Osteoblast (primary cell): Measurements from ENCODE around the gene EMC1. TPM values are rescaled to one million over a fixed set of nuclear protein-coding genes. Genes with fewer than 3 reads are reported as not detected.
A peak's percentile ranks its signal among the peaks of the same experiment; 100 is the strongest.

ENCODE experiments used
- DNase-seq: peaks from one replicate; pipeline ENCODE4 v3.0.0; 2011; ENCODE audit warnings: low spot score, mixed read lengths; ENCODE audit not compliant: insufficient read length; ENCODE audit errors: missing footprints
- H2AFZ ChIP-seq: 2 replicates; pipeline ENCODE4 v1.6.0; 2011; ENCODE audit warnings: mild to moderate bottlenecking, low read length
- H3K27ac ChIP-seq: 2 replicates; pipeline ENCODE4 v1.5.1; 2011; ENCODE audit warnings: mild to moderate bottlenecking, low read depth, low read length, moderate library complexity
- H3K27me3 ChIP-seq: 2 replicates; pipeline ENCODE4 v1.6.0; 2012; ENCODE audit warnings: mild to moderate bottlenecking, control low read depth, inconsistent platforms, low read length, moderate library complexity; ENCODE audit not compliant: insufficient read depth
- H3K36me3 ChIP-seq: 2 replicates; pipeline ENCODE4 v1.5.1; 2011; ENCODE audit warnings: mild to moderate bottlenecking, low read length, control low read depth, moderate library complexity; ENCODE audit not compliant: insufficient read depth
- H3K4me1 ChIP-seq: 2 replicates; pipeline ENCODE4 v1.5.1; 2011; ENCODE audit warnings: mild to moderate bottlenecking, low read length, control low read depth, moderate library complexity; ENCODE audit not compliant: insufficient read depth
- H3K4me2 ChIP-seq: 2 replicates; pipeline ENCODE4 v1.6.0; 2011; ENCODE audit warnings: mild to moderate bottlenecking, low read length; ENCODE audit not compliant: insufficient read depth
- H3K4me3 ChIP-seq: fragments of 200-600 bp; sonication (generic); 3 replicates; pipeline ENCODE4 v1.5.1; 2012; ENCODE audit warnings: mild to moderate bottlenecking, low read length, inconsistent platforms; ENCODE audit not compliant: insufficient read depth
- H3K79me2 ChIP-seq: 2 replicates; pipeline ENCODE4 v1.6.0; 2012; ENCODE audit warnings: mild to moderate bottlenecking, low read length, control low read depth, inconsistent platforms; ENCODE audit not compliant: insufficient read depth
- H3K9me3 ChIP-seq: 2 replicates; pipeline ENCODE4 v1.5.1; 2011; ENCODE audit warnings: low read depth, low read length, control low read depth
- H4K20me1 ChIP-seq: 2 replicates; pipeline ENCODE4 v1.6.0; 2012; ENCODE audit warnings: mild to moderate bottlenecking, low read length, control low read depth; ENCODE audit not compliant: insufficient read depth
- total RNA-seq: library from RNA; depleted of rRNA; stranded (reverse); fragments of >200 nt; gene quantifications from 2 replicates; pipeline ENCODE4 v1.2.3, GENCODE V29; 2012
- TF ChIP-seq, protein P1 (sequence below): IDR thresholded peaks from 2 replicates; pipeline ENCODE4 v1.5.1; 2011; ENCODE audit warnings: mild to moderate bottlenecking, low read depth, low read length, moderate library complexity; ENCODE audit errors: extremely low read depth

Gene EMC1
- total RNA-seq, 1 donor, result 64.1 TPM

DNA sequence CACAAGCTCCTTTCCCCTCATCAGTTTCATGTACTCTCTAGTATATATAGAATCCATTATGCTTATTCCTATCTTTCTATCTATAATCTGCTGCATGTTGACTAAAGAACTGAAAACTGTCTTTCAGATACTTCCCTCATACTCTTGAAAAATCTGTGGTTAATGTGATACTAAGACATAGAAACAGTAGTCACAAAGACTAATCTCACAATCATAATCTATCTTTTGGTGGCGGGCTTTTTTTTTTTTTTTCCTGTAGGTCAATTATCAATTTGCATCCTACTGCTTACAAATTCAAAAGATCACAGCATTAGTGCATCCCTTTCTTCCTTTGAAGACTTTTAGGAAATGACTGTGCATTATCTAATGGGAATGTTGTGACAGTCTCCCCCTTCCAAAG is 45.9 kb downstream of the EMC1 start:
- DNase-seq, result no peak
- Histone ChIP-seq H2AFZ (no peak overlapping the region), H3K9me3 (no peaks in the 10 kb centered on the region), H3K27ac (no peak overlapping the region), H3K36me3 (peaks cover 12% of the 10 kb centered on the region), H3K79me2 (peaks cover 98% of the 10 kb centered on the region), H3K27me3 (no peaks in the 10 kb centered on the region), H3K4me3 (no peak overlapping the region), H3K4me2 (no peak overlapping the region), H4K20me1 (peaks cover 75% of the 10 kb centered on the region), H3K4me1 (peaks cover 38% of the 10 kb centered on the region)
- TF ChIP-seq, protein P1, sequence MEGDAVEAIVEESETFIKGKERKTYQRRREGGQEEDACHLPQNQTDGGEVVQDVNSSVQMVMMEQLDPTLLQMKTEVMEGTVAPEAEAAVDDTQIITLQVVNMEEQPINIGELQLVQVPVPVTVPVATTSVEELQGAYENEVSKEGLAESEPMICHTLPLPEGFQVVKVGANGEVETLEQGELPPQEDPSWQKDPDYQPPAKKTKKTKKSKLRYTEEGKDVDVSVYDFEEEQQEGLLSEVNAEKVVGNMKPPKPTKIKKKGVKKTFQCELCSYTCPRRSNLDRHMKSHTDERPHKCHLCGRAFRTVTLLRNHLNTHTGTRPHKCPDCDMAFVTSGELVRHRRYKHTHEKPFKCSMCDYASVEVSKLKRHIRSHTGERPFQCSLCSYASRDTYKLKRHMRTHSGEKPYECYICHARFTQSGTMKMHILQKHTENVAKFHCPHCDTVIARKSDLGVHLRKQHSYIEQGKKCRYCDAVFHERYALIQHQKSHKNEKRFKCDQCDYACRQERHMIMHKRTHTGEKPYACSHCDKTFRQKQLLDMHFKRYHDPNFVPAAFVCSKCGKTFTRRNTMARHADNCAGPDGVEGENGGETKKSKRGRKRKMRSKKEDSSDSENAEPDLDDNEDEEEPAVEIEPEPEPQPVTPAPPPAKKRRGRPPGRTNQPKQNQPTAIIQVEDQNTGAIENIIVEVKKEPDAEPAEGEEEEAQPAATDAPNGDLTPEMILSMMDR, result no peak

DNA sequence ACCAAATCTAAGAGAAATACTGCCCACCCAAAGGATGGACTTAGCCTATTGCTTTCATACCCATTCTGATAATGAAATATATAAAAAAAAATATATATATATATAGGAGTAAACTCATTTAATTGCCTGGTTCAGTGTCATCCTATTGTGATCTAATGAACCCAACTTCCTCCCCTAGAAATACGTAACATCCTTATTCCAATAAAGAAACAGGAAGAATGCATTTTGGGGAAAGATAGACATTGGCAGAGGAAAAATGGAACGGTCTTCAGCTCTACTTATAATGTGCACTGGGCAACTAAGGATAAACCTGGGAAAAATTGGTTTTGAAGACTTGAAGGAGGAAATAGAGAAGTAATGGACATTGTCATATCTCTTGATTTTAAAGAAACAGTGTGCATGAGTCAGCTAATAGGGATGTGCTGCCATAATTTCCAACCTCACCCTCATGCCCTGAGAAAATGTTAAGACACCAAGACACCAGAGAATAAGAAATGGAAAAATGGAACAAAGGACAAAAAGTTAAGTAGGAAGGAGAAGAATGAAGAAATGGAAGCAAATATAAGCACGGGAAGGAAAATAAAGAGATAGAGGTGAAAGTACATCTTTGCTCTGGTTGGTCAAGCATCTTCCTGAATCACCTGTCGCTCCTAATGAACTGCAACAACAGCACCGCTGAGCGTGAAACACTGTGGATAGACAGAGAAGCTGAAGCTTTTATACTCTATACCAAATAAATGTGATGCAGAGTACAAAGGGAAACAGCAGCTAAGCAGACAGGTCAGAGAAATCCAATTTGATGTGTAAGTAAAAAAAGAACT is 46.7 kb downstream of the EMC1 start:
- Histone ChIP-seq H3K4me1 (peaks cover 38% of the 10 kb centered on the region), H3K27ac (peak overlapping the region; percentile 5), H3K9me3 (no peaks in the 10 kb centered on the region), H3K27me3 (no peaks in the 10 kb centered on the region), H2AFZ (no peak overlapping the region), H3K36me3 (peaks cover 13% of the 10 kb centered on the region), H3K79me2 (peaks cover 99% of the 10 kb centered on the region), H3K4me2 (peak overlapping the region; percentile 21), H4K20me1 (peaks cover 77% of the 10 kb centered on the region), H3K4me3 (no peak overlapping the region)
- TF ChIP-seq, protein P1, result no peak
- peak; percentile 39 for DNase-seq

DNA sequence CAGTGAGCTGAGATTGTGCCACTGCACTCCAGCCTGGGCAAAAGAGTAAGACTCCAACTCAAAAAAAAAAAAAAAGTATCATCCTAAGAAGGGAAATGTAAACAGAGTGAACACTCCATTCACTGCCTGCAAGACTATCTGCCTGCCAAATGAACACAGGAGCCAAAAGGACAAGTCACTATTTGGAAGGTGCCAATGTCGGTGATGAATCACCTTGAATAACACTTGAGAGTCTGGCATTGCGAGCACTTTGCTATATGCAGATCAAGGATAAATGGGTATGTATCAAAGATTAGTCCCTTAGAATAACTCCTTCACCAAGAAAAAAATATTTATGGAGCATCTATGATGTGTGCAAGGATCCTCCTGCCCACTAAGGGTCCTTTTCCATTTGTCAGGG is 47.9 kb downstream of the EMC1 start:
- Histone ChIP-seq H4K20me1 (peaks cover 70% of the 10 kb centered on the region), H3K36me3 (peaks cover 25% of the 10 kb centered on the region), H3K27ac (peak overlapping the region; percentile 56), H2AFZ (no peak overlapping the region), H3K4me2 (peak overlapping the region; percentile 27), H3K79me2 (peaks cover 100% of the 10 kb centered on the region), H3K4me1 (peaks cover 36% of the 10 kb centered on the region), H3K4me3 (no peak overlapping the region), H3K9me3 (no peaks in the 10 kb centered on the region), H3K27me3 (no peaks in the 10 kb centered on the region)
- TF ChIP-seq, protein P1, result no peak
- peak; percentile 89 for DNase-seq

DNA sequence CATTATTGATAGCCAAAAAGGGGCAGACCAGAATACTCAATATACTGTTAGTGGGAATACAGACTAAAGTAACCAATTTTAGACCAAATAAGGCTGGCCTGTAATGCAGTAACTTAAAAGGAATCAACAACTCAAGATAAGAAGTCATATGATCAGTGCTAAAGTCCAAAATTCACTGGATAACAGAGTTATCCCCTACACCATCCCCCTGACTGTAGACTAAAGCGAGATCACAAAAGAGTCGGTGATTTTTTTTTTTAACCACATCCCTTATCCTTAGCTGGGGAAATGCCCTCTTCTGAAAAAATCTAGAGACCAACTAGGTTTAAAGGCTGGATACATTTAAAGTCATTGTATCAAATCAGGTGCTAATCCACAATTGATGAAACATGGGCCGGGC is 48.9 kb downstream of the EMC1 start:
- Histone ChIP-seq H3K27ac (no peak overlapping the region), H3K4me3 (no peak overlapping the region), H3K36me3 (peaks cover 36% of the 10 kb centered on the region), H4K20me1 (peaks cover 61% of the 10 kb centered on the region), H3K79me2 (peaks cover 98% of the 10 kb centered on the region), H2AFZ (no peak overlapping the region), H3K4me2 (peak overlapping the region; percentile 27), H3K4me1 (peaks cover 33% of the 10 kb centered on the region), H3K9me3 (no peaks in the 10 kb centered on the region), H3K27me3 (no peaks in the 10 kb centered on the region)
- TF ChIP-seq, protein P1, result no peak
- peak; percentile 36 for DNase-seq
